GM21786 (cell line): ENCODE results near the gene DOK5.

Experiments used
- ATAC-seq: cut with Tn5 transposase; IDR thresholded peaks from one replicate; pipeline ENCODE4 v1.9.1; 2021; ENCODE audit not compliant: unreplicated experiment

Gene DOK5

GRCh38 chr20:54681869-54682268, 206.5 kb downstream of the DOK5 start:
- no peak for ATAC-seq

GRCh38 chr20:54688476-54688875, 213.1 kb downstream of the DOK5 start:
- ATAC-seq = no peak

- no peak for ATAC-seq
Observed at GRCh38 chr20:54690323-54690722, 214.9 kb downstream of the DOK5 start.

- no peak for ATAC-seq
Observed at GRCh38 chr20:54691327-54691726, 215.9 kb downstream of the DOK5 start.

GRCh38 chr20:54692168-54692887, 216.9 kb downstream of the DOK5 start:
- no peak for ATAC-seq

- ATAC-seq = no peak
Observed at GRCh38 chr20:54694516-54694915, 219.1 kb downstream of the DOK5 start.

GRCh38 chr20:54698373-54698772, 223.0 kb downstream of the DOK5 start:
- ATAC-seq = no peak
